KOPT-K1 (cell line): ENCODE measurements around the gene PARVG.

ENCODE experiments used
- H3K27ac ChIP-seq: fragments of 200-600 bp; sonication (generic); 2 replicates; pipeline ENCODE4 v1.5.1; 2016; ENCODE audit warnings: antibody characterized with exemption, mild to moderate bottlenecking, low read depth, low read length; ENCODE audit not compliant: poor library complexity, severe bottlenecking
- H3K36me3 ChIP-seq: fragments of 200-600 bp; sonication (generic); 2 replicates; pipeline ENCODE4 v1.5.1; 2017; ENCODE audit warnings: antibody characterized with exemption, mild to moderate bottlenecking, low read length, moderate library complexity; ENCODE audit not compliant: insufficient read depth
- H3K9me3 ChIP-seq: fragments of 200-600 bp; sonication (generic); 2 replicates; pipeline ENCODE4 v1.5.1; 2017; ENCODE audit warnings: antibody characterized with exemption, low read length, mild to moderate bottlenecking; ENCODE audit not compliant: insufficient read depth, poor library complexity, severe bottlenecking

PARVG gene

DNA sequence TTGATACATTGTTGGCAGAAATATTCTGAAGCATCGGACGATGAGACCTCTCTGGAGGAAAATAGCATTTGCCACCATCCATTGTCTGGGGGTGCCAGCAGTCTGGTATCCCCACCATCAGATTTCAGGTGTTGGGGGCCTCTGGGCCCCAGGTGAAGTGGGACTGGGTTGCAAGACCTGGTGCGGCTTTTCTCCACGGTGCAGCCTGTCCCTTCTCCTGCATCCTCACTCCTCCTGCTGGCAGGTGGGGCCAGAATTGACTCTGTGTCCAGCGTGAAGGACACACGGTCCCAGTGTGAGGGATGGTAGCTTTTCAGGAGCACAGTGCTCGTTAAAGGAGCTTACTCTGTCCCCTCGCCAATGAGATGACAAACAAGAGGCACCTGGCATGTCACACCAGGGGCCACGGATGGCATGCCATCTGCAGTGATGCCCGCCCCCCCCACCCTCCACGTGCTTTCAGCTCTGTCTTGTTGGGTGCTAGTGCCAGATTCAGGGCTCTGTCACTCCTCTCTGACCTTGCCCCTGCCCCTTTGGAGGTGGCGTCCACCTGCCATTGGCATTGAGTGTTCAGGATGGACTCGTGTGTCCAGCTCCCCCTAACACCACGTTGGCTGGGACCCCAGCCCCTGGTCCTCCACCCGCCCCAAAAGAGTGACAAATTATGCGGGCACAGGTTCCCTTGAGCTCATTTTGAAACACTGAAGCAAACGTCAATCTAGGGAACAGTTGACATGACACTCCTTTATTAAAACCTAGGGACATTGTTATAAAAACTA is 62.4 kb downstream of the PARVG start:
- Histone ChIP-seq H3K27ac (no peak overlapping the region), H3K36me3 (no peaks in the 10 kb centered on the region), H3K9me3 (no peaks in the 10 kb centered on the region)

DNA sequence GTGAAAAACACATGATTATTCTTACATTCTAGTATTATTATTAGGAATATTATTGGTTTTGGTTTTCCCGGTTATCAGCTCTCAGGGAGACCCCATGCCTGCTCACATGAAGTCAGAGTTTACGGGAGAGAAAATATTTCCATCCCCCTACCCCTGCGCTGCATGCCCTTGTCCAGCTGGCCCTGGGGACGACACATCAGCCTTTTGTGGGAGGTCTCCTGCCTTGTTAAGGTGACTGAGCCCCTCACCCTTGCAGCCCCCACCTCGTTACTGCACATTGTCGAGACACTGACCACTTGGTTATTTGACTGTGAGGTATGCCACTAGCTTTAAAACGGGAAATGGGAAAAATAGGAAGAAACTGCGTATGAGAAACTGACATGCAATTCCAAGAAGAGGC is 63.0 kb downstream of the PARVG start:
- H3K36me3 ChIP-seq, result no peaks in the 10 kb centered on the region
- no peaks in the 10 kb centered on the region for H3K9me3 ChIP-seq
- H3K27ac ChIP-seq, result no peak overlapping the region

DNA sequence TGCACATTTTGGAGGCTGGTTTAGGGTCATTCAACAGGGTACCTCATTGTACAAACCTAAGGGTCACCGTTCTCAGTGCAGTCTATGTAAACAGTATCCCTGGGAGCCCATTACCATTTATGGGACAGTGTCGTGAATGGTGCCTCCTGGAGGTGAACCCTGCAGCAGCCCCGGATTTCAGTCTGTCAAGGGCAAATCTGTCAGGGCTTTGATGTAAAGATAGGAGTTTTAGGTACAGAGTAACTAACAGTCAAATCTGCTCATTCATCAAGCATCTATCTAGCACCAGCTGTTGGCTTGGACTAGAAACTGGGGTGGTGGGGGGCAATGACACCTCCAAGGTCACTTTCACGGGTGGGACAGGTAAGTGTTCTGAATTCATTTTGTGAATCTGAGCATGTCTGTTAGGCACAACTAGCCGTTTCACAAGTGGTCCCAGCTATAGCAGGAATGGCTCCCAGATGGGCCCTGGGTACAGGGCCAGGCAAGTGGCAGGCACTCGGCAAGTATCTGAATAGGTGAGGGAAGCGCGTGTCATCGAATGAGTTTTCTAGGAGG is 63.6 kb downstream of the PARVG start:
- Histone ChIP-seq H3K9me3 (peaks cover 3% of the 10 kb centered on the region), H3K27ac (no peak overlapping the region), H3K36me3 (no peaks in the 10 kb centered on the region)

DNA sequence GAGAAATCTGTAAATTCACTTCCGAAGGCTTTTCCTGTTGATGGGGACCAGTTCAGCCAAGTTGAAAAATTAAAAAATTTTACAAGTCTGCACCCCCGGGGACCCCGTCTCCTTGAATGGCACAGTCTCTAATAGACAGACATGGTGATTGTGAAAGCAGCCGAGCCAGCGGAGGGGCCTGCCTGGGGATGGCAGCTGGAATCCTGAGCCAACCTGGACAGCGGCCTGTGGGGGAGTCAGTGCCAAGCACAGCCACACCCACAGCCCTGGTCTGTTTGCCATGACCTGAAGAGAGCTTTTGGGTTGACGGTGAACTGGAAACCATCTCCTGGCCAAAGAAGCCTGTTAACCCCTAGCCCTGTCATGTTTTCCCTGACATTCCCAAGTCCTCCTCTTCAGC is 64.7 kb downstream of the PARVG start:
- Histone ChIP-seq H3K36me3 (no peaks in the 10 kb centered on the region), H3K9me3 (peaks cover 14% of the 10 kb centered on the region), H3K27ac (no peak overlapping the region)

DNA sequence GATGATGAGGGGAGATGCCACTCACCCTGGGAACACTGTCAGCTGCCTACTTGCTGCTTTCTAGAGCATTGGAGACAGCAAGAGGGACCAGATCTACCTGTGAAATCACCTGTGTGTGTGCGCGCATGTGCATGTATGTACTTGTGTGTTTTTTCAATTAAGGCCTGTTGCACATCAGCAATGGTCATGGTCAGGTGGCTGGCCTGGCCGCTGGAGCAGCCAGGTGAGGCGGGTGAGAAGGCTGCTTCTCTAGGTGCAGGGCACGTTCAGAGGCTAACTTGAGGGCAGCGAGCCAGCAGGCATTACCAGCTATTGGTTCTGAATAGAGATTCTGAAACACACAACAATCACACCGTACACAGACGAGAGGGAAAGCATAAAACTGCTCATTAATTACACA is 65.1 kb downstream of the PARVG start:
- Histone ChIP-seq H3K27ac (no peak overlapping the region), H3K36me3 (no peaks in the 10 kb centered on the region), H3K9me3 (peaks cover 19% of the 10 kb centered on the region)

DNA sequence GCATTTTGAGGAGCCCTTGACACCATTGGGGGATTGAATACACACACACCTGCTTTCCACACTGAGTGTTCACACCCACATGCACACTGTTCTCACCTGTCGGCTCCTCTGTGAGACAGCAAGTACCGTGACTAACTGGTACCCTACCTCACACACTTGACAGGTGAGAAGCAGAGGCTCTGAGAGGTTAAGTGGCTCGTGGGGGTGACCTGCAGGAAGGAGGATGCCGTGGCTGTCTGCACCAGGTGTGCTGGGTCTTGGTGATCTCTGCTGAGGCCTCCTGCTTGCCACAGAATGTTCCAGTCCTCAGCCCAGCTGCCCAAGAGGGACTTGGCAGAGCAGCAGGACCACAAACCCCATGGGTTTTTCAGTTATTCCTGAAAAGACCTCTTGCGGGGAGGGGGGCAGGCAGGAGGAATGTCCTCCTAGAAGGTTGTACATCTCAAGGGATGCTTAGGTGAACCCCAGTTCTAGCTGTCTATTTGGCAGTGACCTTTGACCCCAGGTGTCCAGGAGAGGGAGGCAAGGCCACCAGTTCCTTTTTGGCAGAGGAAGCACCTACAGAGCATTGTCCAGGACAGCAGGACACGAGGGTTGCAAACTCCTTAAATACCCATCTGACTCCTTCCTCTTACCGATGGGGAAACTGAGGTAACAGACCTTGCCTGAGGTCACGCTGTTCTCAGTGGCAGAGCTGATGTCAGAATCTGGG is 66.0 kb downstream of the PARVG start:
- H3K36me3 ChIP-seq, result no peaks in the 10 kb centered on the region
- H3K27ac ChIP-seq, result no peak overlapping the region
- peaks cover 20% of the 10 kb centered on the region for H3K9me3 ChIP-seq

DNA sequence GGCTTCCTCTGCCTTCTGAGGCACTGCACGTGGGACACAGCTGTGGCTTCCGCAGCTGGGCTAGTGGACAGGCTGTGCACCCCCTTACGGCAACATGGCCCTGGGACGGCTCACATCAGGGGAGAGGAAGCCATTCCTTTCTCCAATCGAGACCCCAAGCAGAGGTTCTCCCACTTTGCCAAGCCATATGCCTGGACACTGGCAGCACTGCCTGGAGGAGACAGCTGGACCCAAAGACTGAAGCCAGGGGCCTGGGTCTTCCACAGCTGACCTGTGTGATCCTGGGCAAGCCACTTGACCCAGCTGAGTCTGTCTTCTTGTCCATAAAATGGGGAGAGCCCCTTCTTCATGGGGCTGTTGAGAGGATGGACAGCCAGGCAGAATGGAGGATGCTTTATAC is 66.6 kb downstream of the PARVG start:
- H3K36me3 ChIP-seq, result no peaks in the 10 kb centered on the region
- no peak overlapping the region for H3K27ac ChIP-seq
- peaks cover 20% of the 10 kb centered on the region for H3K9me3 ChIP-seq

DNA sequence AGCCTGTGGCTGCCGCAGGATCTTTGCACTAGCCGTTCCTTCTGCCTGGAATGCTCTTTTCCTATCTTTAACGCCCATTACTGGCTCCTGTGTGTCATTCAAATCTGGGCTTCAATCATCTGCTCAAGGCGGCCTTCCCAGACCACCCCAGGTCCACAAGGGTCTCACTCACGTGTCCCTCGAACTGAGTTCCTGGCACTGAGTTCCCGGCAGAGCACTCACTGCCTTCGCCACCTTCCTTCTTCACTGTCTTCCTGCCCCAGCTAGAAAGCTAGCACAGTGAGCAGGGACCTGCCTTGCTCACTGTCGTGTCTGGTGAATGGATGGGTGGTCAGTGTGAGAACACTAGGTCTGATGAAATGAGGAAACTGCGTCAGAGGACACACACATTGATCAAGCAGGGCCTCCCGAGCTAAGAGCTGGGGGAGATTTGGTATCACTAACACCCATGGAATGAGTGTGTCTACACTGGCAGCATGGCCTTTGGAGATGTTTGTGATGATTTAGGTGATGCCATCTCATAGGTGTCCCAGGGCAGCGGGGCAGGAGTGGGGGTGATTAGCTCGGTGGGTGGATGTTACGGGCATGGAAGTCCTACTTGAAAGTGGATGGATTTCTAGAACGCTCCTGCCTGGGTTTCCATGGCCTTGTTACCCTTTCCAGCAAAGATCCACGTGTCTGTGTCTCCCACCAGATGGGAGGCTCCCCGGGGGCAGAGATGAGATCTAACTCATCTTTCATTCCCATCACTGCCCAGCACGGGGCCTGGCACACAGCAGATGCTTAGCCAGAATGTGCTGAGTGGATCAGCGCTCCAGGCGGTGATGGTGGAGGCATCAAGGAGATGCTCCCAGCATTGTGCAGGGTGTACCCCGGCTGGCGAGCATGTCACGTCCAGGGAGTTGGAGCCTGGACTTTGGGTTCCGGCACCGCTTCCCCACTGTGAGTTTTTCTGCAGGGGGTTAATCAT is 67.5 kb downstream of the PARVG start:
- H3K9me3 ChIP-seq, result peaks cover 20% of the 10 kb centered on the region
- no peaks in the 10 kb centered on the region for H3K36me3 ChIP-seq
- H3K27ac ChIP-seq, result no peak overlapping the region

DNA sequence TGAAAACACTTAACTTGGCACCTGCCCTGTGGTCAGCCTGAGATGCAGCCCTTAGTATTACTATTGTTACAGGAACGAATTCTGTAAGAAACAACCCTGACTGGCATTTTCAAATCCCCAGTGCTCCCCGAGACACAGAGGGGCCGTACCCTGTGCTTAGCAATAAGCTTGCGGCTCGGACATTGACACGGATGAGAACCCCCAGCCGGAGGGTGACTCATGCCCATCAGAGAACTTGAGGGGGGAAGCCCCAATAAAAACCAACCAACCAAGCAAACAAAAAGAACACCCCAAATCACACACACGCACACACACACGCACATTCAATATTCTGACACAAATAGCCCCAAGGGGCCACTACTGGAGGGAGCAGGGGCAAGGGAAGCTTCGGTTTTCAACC is 68.2 kb downstream of the PARVG start:
- Histone ChIP-seq H3K36me3 (no peaks in the 10 kb centered on the region), H3K9me3 (peaks cover 20% of the 10 kb centered on the region), H3K27ac (no peak overlapping the region)

DNA sequence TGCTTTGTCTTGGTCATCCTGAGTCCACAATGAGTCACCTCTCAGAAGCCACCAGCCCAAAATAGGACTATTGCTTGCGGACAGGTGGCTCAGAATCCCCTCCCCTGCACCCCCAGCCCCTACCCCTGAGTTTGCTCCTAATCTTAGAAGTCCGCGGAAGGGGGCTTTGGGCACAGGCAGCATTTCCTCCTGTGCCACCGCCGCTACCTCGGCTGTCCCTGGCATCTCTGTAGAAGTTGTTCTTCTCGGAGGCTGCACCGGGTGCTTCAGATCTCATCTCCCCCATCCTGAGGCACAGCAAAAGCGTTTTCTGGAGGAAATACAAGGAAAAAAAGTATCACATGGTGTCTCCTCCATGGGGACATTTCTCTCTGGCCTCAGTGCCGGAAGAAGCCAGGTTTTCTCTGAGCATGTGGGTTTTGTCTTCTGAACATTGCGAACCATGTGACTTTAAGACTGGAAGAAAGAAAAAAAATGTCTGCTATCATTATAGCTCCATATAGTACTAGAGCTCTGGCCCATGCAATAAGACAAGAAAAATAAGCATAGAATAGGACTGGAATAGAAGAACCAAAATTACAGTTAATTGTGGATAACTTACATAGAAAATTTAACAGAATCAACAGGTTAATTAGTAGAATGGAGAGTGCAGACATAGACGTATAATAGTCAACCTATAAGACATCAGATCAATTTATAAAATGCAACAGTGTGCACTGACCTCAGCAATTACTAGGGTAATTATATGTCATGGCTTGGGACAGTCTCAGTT is 68.8 kb downstream of the PARVG start:
- no peak overlapping the region for H3K27ac ChIP-seq
- H3K9me3 ChIP-seq, result peaks cover 20% of the 10 kb centered on the region
- no peaks in the 10 kb centered on the region for H3K36me3 ChIP-seq

DNA sequence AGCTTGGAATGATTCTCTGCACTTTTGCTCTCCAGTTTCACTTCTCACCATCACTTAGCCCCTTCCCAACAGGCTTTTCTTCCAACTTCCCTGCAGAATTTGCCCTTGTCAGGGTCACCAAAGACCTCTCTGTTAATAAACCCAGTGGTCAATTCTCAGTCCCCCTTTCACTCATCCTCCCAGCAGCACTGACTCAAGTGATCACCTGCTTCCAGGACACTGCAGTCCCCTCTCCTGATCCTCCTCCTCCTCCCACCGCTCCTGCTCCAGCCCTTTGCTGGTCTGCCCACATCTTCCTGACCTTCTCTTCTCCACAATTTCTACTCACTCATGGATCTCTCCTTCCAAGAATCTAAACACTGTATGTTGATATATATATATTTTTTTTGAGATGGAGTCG is 74.1 kb downstream of the PARVG start:
- peaks cover 12% of the 10 kb centered on the region for H3K9me3 ChIP-seq
- H3K36me3 ChIP-seq, result no peaks in the 10 kb centered on the region
- no peak overlapping the region for H3K27ac ChIP-seq

DNA sequence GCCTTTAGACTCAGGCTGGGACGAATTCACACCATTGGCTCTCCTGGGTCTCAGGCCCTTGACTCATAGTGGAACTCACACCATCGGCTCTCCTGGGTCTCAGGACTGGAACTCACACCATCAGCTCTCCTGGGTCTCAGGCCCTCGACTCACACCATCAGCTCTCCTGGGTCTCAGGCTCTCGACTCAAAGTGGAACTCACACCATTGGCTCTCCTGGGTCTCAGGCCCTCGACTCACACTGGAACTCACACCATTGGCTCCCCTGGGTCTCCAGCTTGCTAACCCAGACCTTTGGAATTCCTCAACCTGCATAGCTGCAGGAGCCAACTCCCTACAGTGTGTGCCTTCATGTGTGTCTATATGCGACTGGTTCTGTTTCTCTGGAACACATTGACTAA is 75.4 kb downstream of the PARVG start:
- Histone ChIP-seq H3K9me3 (no peaks in the 10 kb centered on the region), H3K27ac (no peak overlapping the region)

DNA sequence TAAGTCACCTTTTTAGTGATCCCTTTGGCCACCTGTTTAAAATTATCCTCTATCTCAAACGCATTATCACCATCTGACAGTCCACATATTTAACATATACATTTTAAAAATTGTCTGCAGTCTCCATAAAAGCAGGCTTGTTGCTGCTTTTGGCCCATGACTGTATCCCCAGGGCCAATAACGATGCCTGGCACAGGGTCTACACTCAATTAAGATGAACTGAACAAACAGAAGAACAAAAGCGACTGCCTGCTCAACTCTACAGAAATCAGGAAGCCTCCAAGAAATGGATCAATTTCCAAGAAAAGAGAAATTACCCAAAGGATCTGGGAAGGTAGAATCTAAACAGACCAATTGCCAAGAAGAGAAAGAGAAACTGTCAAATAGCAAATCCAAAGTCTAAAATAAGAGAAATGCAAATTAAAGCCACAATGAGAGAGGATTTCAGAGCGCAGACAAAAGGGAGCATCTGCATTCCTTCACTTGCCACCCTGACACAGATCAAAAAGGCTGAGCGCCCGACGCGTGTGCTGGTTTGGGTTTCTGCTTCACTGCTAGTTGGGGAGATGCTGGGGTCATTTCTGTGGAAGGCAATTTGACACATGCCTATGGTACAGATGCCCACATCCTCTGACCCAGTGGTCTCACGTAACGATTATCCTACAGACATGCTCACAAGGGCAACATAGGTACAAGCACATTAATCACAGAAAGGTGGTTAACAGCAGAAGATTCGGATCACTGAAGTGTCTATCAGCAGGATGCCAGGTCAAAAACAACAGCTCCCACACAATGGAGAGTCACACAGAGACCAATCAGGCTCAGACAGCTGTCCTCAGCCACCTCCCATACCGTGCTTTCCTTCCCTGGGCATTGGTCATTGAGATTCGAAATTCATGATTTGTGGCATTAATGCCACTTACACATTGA is 76.1 kb downstream of the PARVG start:
- H3K27ac ChIP-seq, result no peak overlapping the region
- no peaks in the 10 kb centered on the region for H3K36me3 ChIP-seq

More for the DNA sequence above, 75.4 kb downstream of the PARVG start:
- no peaks in the 10 kb centered on the region for H3K36me3 ChIP-seq

More for the DNA sequence above, 76.1 kb downstream of the PARVG start:
- H3K9me3 ChIP-seq, result no peaks in the 10 kb centered on the region
